GM19468 (cell line): Measurements from ENCODE around the gene NCKAP1.
"Not testable (repeated sequence)": the region's sequence is repeated elsewhere in the genome, so short reads cannot be mapped to it uniquely, and the experiment has no call there.

Experiments
- ATAC-seq: cut with Tn5 transposase; IDR thresholded peaks from one replicate; pipeline ENCODE4 v1.9.1; 2021; ENCODE audit warnings: mild to moderate bottlenecking, moderate library complexity, moderate number of reproducible peaks; ENCODE audit not compliant: unreplicated experiment; ENCODE audit errors: extremely low read depth

Gene NCKAP1

GRCh38 chr2:182915369-182916326 is 122.6 kb downstream of the NCKAP1 start:
- no peak for ATAC-seq

GRCh38 chr2:182914852-182915251 is 123.4 kb downstream of the NCKAP1 start:
- no peak for ATAC-seq

DNA sequence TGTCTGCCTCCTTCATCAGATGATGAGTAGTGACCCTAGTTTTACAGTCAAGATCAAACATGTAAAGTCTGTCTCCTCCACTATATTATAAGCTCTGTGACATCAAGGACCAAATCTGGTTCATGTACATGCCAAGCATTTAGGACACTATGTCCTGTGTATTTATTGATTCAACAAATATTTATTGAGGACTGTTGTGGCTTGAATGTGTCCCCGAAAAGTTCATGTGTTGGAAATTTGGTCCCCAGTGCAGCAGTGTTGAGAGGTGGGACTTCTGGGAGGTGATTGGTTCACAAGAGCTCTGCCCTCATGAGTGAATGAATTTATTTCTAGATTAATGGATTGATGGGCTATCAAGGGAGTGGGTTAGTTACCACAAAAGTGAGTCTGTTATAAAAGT is 125.2 kb downstream of the NCKAP1 start:
- no peak for ATAC-seq

DNA sequence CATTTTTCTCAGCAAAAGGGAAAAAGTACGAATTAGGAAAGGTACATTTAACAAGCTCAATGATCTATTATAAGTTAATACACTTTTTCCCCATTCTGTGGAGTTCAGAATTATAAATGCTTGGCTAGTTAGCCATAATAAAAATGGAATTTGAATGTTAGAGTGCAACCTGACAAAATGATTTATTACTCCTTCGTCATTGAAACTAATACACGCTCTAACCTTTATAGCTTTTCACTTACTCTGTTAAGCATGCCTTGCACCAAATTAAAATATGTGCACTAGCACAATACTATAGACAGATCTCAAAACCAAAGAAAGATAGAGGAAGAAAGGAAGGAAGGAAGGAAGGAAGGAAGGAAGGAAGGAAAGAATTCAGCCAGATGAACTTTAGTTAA is 125.7 kb downstream of the NCKAP1 start:
- no peak for ATAC-seq

- ATAC-seq = no peak
Measured at GRCh38 chr2:182911813-182912517, 126.3 kb downstream of the NCKAP1 start.

GRCh38 chr2:182910965-182911364 is 127.3 kb downstream of the NCKAP1 start:
- no peak for ATAC-seq

DNA sequence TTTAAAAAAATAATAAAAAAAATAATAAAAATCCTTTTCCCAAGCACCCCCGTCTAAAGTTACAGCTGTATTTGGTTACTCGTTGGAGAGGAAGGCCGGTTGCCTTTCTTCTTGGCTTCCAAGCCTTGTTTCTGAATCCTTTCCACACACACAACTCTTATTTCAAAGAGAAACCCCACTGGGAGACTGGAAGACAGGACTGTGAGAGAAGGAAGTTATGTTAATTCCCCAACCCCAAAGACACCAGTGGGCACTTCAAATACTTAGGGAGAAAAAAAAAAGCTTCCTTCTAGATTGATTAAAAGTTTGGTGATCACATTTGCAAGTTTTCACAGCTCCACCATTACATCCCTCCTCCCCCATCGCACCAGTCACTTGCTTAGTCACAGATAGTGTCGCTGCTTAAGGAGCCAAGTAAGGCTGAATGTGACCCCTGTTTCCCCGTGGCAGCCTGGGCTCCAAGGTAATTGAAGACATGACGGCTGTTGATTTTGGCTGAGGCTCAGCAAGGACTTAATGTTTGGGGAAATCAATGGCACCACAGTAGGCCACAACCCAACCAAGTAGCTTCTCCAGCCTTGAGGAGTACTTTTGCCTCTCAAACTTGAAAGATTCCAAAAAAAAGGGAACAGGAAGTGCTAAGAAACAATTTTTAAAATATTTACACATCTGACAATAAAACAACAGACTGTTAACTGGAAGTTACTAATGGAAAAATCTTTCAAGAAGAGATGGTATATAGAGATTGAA is 131.0 kb downstream of the NCKAP1 start:
- ATAC-seq = no peak

- no peak for ATAC-seq
Measured at GRCh38 chr2:182906454-182906853, 131.8 kb downstream of the NCKAP1 start.

DNA sequence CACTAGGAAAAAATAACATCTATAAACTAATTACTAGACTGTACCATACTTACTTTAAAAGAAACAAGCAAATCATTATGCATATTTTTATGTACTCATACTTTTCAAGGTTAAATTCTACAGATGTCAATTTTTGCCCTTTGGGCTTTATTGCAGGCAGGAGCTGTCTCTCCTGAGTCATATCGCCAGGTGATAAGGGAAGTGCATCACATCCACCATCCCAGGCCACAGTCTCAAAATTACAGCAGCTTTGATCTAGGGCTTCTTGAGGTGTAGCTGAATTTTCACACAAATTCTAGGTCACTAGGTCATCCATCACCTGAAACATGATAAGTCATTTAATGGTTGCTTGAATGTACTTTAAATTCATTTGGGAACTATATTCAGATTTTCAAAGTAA is 133.4 kb downstream of the NCKAP1 start:
- ATAC-seq = no peak

DNA sequence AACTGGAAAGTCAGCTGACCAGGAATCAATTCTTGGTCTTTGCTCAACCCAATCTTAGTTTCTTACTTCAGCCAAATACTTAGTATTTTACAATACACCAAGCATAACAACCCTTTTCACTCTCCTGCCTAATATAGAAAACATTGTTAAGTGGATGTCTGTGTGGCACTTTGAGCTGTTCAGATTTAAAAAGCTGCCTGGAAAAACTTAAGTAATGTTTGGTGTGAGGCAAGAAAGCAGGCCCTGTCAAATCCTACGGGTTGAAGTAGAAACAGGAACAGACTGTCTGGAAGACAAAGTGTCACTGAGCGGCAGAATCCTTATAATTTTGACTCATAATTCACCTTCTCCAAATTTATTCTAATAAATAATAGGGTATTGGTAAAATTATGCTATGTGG is 134.7 kb downstream of the NCKAP1 start:
- ATAC-seq = no peak

- no peak for ATAC-seq
Measured at GRCh38 chr2:182901748-182902147, 136.5 kb downstream of the NCKAP1 start.

GRCh38 chr2:182898718-182899117 is 139.5 kb downstream of the NCKAP1 start:
- ATAC-seq = no peak

- ATAC-seq = no peak
Measured at GRCh38 chr2:182897137-182897536, 141.1 kb downstream of the NCKAP1 start.

- ATAC-seq = no peak
Measured at GRCh38 chr2:182895798-182896197, 142.5 kb downstream of the NCKAP1 start.

DNA sequence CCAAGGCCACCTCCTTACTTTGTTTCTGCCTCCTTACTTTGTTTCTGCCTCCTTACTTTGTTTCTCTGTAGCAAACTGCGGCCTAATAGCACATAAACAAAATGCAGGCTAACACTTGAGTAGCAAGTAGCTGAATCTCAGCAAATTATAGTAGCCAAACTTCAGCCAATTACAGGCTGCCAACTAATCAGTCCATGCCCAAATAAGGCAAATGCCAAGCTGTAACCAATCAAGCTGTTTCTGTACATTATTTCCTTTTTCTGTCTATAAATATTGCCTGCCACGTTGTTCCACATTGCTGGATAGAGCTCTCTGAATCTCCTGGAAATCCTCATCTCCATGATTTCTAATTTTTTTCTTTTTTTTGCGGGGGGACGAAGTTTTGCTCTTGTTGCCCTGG is 143.1 kb downstream of the NCKAP1 start:
- no peak for ATAC-seq

- no peak for ATAC-seq
Measured at GRCh38 chr2:182894174-182894573, 144.1 kb downstream of the NCKAP1 start.

- no peak for ATAC-seq
Measured at GRCh38 chr2:182893666-182894065, 144.6 kb downstream of the NCKAP1 start.

GRCh38 chr2:182893035-182893434 is 145.2 kb downstream of the NCKAP1 start:
- ATAC-seq = not testable (repeated sequence)

DNA sequence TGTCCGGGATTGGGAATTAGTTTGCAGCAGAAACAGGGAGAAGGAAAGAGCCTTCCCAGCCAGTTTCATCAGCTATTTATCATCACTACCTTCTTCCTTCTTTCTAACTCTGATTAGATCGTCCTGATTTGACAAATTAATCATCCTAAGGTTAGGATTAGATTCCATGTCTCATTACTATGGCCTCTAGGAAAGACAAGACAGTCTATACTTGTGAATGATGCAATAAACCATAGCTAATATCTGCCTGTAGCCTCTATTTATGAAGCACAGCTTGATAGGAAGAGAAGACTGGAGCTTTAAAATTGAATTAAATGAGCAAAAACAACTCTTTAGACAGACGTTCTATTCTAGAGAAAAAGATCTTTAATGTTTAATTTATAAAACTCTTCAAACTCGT is 146.6 kb downstream of the NCKAP1 start:
- no peak for ATAC-seq

DNA sequence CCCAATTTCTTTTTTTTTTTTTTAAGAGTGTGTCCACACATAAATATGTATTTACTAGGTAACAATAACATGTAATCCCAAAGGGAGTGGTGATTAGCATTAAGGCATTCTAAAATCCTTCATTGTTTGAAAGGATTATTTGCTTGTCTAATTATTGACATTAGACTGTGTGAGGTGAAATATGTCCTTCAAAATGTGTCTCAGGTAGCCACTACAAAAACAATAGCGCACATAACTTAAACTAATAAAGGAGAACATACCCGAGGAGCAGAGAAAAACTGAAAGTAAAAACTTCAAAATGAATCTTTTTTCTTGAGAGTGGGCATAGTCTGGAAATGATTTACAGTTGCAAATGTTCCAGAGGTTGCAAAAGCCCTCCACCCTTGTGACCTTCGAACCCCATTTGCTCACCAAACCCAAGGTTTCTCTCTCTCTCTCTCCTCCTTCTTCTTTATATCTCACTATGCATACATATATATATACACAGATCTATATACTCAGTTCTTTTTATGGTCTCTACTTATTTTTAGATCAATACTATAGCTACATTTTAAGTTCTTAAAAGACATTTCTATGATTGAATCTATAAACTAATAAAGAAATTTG is 147.4 kb downstream of the NCKAP1 start:
- ATAC-seq = no peak
